Activated T-helper 17 cell treated with anti-CD3 and anti-CD28 coated beads, Interleukin-2, amount 50 U/mL, for 72 hours (primary cell): Measurements from ENCODE around the gene CTDSPL. TPM values are rescaled to one million over a fixed set of nuclear protein-coding genes. Genes with fewer than 3 reads are reported as not detected.
A peak's percentile ranks its signal among the peaks of the same experiment; 100 is the strongest.

ENCODE experiments used
- ATAC-seq: fragments of 150-1000 bp; cut with Tn5 transposase; replicated peaks from 2 replicates; pipeline ENCODE4 v1.10.0; 2021; ENCODE audit warnings: mild to moderate bottlenecking, moderate library complexity
- H3K27ac Mint-ChIP-seq: one replicate; pipeline ENCODE4 v1.8.0; 2022; ENCODE audit warnings: mixed read lengths
- H3K27me3 Mint-ChIP-seq: one replicate; pipeline ENCODE4 v1.8.0; 2022; ENCODE audit warnings: mixed read lengths
- H3K36me3 Mint-ChIP-seq: one replicate; pipeline ENCODE4 v1.8.0; 2022; ENCODE audit warnings: low read depth, mild to moderate bottlenecking, mixed read lengths
- H3K4me1 Mint-ChIP-seq: one replicate; pipeline ENCODE4 v1.8.0; 2022; ENCODE audit warnings: mixed read lengths
- H3K4me3 Mint-ChIP-seq: one replicate; pipeline ENCODE4 v1.8.0; 2022; ENCODE audit warnings: mild to moderate bottlenecking, mixed read lengths
- H3K9me3 Mint-ChIP-seq: one replicate; pipeline ENCODE4 v1.8.0; 2022; ENCODE audit warnings: mixed read lengths
- total RNA-seq, 2 donors: library from RNA; stranded (reverse); gene quantifications; one replicate each; pipeline ENCODE4 v1.2.3, GENCODE V29; 2022

The CTDSPL gene
- total RNA-seq, 2 donors from 2014 or later, result 1.5 to 2.3 TPM

DNA sequence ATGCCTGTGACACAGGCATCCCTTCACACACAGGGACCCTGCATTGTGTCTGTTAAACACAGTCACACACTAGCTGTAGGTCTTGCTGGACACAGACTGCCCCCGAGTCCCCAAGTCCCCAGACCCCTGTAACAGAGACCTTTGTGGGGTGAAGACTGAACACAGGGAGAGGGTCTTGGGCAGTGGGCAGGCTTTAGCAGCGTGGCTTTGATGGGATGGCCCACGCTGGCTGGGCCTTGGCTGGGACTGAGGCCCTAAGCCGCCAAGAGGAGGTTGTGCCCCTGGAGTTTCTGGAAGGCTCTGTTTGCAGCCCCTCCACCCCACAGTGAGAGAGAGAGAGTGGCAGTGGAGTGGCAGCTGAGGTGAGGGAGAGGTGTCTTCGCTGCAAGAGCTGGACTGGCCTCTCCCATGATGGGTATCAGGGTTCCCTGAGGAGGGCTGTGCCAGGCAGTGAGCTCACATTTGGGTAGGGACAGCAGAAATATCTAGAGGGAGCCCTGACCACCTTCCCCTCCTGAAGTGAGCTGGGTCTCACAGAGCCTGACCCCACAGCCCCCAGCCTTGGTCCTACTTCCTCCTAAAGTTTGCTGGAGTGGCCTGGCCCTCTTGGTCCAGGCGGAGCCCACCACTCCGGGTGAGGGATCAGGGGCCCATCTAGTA lies 128.3 kb downstream of the CTDSPL start:
- Mint-ChIP-seq H3K4me3 (no peak overlapping the region), H3K27ac (peak overlapping the region; percentile 31), H3K27me3 (no peaks in the 10 kb centered on the region), H3K9me3 (no peaks in the 10 kb centered on the region), H3K36me3 (no peaks in the 10 kb centered on the region), H3K4me1 (peaks cover 2% of the 10 kb centered on the region)
- no peak for ATAC-seq

DNA sequence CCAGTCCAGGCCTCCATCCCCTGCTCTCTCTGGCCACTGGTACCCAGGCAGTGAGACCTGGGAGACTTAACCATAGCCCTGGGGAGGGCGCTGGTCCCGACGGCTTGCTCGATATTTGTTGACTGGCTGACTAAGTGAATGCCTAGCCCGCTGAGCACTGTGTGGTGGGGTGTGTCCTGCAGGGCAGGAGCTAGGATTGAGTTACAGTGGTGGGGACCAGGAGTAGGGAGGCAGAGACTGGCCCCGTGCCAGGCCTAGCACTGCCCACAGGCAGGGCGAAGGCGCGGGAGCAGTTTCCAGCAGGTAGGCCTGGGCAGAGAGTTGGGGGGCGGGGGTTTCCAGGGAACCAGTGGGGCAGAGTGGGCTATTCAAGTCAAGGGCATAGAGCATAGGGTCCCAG lies 128.8 kb downstream of the CTDSPL start, which contains the start of gene VILL:
VILL (plus strand) TSS at position 260 of the 400 bp plus-strand sequence. CDS start 2,887 bp downstream, outside the sequence.
- no peaks in the 10 kb centered on the region for H3K9me3 Mint-ChIP-seq
- H3K27me3 Mint-ChIP-seq, result no peaks in the 10 kb centered on the region
- peaks cover 7% of the 10 kb centered on the region for H3K4me1 Mint-ChIP-seq
- H3K27ac Mint-ChIP-seq, result peak within 1 kb of the TSS; percentile 93
- H3K4me3 Mint-ChIP-seq, result no peak within 1 kb of the TSS
- no peak for ATAC-seq
- peaks cover under 1% of the 10 kb centered on the region for H3K36me3 Mint-ChIP-seq

DNA sequence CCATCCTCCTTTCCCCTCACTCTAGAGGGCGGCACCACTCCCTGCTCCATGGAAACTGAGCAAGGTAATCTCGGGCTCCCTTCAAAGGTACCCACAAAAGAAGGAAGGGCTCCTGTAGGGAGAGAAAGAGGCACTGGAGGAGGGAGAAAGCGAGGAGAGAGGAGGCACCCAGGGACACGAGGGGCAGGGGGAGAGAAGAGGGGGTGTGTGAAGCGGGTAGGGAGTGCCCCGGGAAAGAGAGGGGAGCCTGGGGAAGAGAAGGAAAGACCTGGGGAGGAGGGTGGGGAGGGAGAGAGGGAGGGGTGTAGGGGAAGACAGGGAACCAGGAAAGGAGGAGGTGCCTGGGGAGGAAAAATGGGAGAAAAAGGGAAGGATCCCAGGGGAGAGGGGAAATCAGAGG lies 129.4 kb downstream of the CTDSPL start:
- peaks cover 7% of the 10 kb centered on the region for H3K36me3 Mint-ChIP-seq
- H3K4me1 Mint-ChIP-seq, result peaks cover 11% of the 10 kb centered on the region
- H3K27me3 Mint-ChIP-seq, result no peaks in the 10 kb centered on the region
- H3K4me3 Mint-ChIP-seq, result no peak overlapping the region
- ATAC-seq, result no peak
- no peaks in the 10 kb centered on the region for H3K9me3 Mint-ChIP-seq
- peak overlapping the region; percentile 93 for H3K27ac Mint-ChIP-seq

DNA sequence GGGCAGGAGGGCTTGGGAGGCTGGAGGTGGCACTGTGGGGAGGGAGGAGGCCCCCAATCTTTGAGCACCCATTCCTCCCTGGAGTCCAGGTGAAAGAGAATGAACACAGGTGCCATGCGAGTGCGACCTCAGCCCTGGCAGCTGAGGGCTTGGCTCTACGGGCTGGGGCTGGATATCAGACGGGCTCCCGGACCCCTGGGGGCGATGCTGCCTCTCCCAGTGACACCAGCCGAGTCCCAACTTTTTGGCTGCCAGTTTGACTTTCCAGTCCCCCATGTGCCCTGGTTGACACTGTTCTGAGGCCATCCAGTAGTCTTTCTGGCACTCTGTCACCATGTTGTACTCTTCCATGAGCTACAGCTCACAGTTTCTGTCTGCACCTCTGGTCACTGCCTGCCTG lies 130.1 kb downstream of the CTDSPL start:
- Mint-ChIP-seq H3K4me3 (no peak overlapping the region), H3K27ac (peak overlapping the region; percentile 93), H3K27me3 (no peaks in the 10 kb centered on the region), H3K9me3 (no peaks in the 10 kb centered on the region), H3K4me1 (peaks cover 17% of the 10 kb centered on the region), H3K36me3 (peaks cover 14% of the 10 kb centered on the region)
- ATAC-seq, result no peak

DNA sequence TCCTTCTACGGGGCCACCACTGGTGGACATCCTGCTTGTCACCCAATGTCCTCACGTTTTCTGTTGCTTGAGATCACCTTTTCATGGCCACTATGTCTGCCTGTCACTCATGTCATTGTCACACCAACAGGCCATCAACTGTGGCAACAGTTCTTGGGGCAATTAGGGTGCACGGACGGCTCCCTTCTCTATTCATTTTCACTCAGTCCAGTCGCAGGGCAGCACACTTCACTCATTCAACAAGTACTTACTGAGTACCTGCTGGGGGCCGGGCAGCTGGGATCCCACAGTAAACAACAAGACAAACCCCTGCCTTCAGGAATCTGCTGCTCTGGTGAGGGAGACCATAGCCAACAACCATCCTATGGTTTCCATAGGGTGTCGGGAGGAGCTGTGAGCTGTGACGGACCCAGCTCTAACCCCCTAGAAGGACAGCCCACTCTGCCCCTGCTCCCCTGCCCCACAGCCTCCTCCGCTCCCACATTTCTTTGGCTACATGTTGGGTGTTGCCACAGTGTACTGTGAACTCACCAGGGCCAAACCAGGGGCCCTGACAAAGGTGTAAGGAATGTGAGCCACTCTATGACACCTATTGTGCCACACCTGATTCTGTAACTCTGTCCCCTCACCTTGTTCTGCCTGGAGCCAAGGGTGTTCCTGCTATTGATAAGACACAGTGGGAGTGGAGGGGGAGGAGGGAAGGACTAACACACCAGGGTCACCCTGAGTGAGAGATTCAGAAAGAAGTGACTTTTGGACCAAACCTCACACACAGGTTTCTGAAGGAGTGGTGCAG lies 130.8 kb downstream of the CTDSPL start:
- peaks cover 20% of the 10 kb centered on the region for H3K4me1 Mint-ChIP-seq
- H3K4me3 Mint-ChIP-seq, result peak overlapping the region; percentile 91
- peak overlapping the region; percentile 93 for H3K27ac Mint-ChIP-seq
- no peaks in the 10 kb centered on the region for H3K27me3 Mint-ChIP-seq
- peaks cover 17% of the 10 kb centered on the region for H3K36me3 Mint-ChIP-seq
- ATAC-seq, result no peak
- no peaks in the 10 kb centered on the region for H3K9me3 Mint-ChIP-seq

DNA sequence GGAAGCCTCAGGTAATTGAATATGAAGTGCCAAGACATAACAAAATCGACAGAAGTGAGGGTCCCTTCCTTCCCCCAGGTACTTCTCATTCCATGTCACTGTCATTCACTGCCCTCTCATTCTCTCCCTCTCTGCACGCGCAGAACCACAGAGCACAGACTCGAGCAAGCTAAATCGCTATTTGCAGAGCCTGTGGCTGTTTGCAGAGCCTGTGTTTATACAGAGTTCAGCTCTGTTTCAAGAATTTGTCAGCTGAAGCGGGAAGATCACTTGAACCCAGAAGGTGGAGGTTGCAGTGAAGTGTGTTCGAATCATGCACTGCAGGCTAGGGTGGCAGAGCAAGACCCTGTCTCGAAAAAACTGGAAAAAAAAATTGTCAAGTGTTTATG lies 131.4 kb downstream of the CTDSPL start:
- H3K36me3 Mint-ChIP-seq, result peaks cover 18% of the 10 kb centered on the region
- H3K4me3 Mint-ChIP-seq, result peak overlapping the region; percentile 91
- no peaks in the 10 kb centered on the region for H3K27me3 Mint-ChIP-seq
- peak overlapping the region; percentile 93 for H3K27ac Mint-ChIP-seq
- no peaks in the 10 kb centered on the region for H3K9me3 Mint-ChIP-seq
- ATAC-seq, result no peak
- peaks cover 20% of the 10 kb centered on the region for H3K4me1 Mint-ChIP-seq

DNA sequence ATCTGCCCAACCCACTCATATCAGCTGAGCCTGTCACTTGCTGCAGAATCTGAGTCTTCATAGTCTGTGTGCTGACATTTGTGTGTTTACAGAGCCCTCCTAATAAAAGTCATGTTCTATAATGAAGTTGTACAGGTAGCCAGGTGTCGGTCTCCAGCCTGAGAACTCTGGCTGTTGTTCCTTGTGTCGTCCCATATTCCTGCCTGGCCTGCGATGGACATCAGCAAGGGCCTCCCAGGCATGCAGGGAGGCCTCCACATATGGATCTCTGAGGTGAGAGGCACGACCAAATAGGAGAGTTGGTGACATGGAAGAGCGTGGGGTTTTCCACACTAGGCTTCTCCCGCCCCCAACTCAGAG lies 131.8 kb downstream of the CTDSPL start:
- Mint-ChIP-seq H3K4me1 (peaks cover 20% of the 10 kb centered on the region), H3K27me3 (no peaks in the 10 kb centered on the region), H3K27ac (peak overlapping the region; percentile 93), H3K4me3 (peak overlapping the region; percentile 91), H3K36me3 (peaks cover 22% of the 10 kb centered on the region), H3K9me3 (no peaks in the 10 kb centered on the region)
- ATAC-seq, result no peak

DNA sequence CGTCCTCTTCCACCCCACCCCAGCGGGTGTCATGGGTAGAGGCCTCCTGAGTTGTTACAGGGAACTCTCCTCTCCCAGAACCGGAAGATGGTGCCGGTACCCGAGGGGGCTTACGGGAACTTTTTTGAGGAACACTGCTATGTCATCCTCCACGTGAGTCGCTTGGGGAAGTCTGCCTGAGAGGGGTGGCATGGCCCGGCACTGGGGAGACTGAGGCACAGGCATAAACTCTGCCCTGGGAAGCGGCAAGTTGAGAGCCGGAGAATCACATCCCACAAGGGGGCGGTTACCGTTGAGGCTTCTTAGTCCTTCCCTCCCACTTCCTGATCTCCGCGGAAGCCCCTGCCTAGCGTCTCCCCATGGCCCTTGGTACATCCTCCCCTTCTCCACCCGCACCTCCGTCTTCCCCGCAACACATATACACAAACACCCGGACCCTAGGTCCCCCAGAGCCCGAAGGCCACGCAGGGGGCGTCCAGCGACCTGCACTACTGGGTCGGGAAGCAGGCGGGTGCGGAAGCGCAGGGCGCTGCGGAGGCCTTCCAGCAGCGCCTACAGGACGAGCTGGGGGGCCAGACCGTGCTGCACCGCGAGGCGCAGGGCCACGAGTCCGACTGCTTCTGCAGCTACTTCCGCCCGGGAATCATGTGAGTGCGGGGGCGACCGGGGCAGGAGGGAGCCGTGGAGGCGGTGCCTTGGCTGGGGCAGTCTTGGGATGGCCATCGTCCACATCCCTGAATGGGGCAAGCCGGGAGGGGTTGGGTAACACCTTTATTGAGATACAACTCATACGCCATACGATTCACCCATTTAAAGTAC lies 132.3 kb downstream of the CTDSPL start:
- Mint-ChIP-seq H3K27ac (peak overlapping the region; percentile 93), H3K36me3 (peaks cover 24% of the 10 kb centered on the region), H3K4me1 (peaks cover 20% of the 10 kb centered on the region), H3K4me3 (peak overlapping the region; percentile 91), H3K27me3 (no peaks in the 10 kb centered on the region), H3K9me3 (no peaks in the 10 kb centered on the region)
- peak; percentile 71 for ATAC-seq

DNA sequence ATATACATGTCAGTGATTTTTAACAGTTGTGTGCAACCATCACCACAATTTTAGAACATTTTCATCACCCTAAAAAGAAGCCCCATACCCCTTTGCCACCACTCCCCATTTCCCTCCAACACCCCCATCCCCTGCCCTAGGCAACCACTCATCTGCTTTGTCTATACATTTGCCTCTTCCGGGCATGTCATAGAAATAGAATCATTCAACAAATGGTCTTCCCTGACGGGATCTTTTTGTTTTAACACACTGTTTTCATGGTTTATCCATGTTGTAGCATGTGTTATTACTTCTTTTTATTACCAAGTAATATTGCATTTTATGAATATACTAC lies 132.9 kb downstream of the CTDSPL start:
- H3K4me1 Mint-ChIP-seq, result peaks cover 24% of the 10 kb centered on the region
- peak overlapping the region; percentile 91 for H3K4me3 Mint-ChIP-seq
- peak overlapping the region; percentile 93 for H3K27ac Mint-ChIP-seq
- no peaks in the 10 kb centered on the region for H3K27me3 Mint-ChIP-seq
- peaks cover 28% of the 10 kb centered on the region for H3K36me3 Mint-ChIP-seq
- H3K9me3 Mint-ChIP-seq, result no peaks in the 10 kb centered on the region
- peak; percentile 22 for ATAC-seq

DNA sequence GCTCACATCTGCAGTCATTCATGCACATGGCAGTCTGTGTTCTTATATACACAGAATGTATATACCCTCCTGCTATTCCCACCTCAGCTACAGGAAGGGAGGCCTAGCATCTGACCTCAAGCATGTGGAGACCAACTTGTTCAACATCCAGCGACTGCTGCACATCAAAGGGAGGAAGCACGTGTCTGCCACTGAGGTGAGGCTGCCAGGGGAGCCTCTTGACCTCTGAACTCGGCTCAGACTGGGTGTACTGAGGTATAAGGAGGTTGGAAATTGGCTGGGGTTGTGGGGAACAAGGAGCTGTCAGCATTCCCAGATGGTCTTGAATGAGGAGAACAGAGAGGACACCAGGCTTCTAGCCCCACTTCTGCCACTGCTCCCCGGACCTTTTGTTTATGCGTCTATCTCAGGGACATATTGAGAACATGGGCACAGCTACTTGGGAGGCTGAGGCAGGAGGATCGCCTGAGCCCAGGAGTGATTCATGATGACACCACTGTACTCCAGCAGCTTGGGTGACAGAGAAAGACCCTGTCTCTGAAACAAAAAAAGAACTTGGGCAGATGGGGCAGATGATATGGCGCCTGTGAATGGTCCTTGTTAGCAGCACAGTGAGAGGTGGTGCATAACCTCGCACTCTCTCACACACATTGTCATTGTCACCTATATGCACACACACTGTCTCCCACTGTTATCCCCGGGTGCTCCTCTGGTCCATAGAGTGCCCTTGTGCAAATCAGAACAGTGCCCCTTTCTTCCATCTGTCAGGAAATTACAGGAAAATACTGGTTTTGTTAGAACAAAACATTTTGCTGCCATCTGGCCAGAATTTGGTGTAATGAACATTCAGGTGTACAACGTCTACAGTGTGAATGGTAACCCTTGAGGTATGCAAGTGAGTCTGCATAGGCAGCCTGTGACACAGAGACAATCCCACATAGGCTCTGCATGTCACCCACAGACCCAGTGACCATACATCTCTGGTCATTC lies 134.3 kb downstream of the CTDSPL start:
- H3K27ac Mint-ChIP-seq, result peak overlapping the region; percentile 88
- H3K9me3 Mint-ChIP-seq, result no peaks in the 10 kb centered on the region
- no peak for ATAC-seq
- peaks cover 37% of the 10 kb centered on the region for H3K36me3 Mint-ChIP-seq
- H3K4me1 Mint-ChIP-seq, result peaks cover 26% of the 10 kb centered on the region
- H3K27me3 Mint-ChIP-seq, result no peaks in the 10 kb centered on the region
- peak overlapping the region; percentile 91 for H3K4me3 Mint-ChIP-seq

DNA sequence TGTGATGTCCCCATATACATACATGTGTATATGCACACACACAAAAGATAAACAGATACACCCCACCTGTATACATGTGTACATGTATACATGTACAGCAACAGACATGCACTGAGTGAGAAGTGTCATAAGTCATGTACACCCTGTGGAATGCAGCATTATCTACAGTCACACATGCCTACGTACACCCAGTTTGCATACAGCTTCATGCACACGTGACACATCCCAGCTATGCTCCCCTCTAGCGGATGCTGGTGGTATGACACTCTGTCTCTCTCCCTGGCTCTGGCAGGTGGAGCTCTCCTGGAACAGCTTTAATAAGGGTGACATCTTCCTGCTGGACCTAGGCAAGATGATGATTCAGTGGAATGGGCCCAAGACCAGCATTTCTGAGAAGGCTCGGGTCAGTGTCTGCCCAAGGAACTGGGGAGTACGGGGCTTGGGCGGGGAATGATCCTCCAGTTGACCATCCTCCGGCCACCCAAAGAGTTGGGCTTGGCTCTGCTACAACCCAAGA lies 135.2 kb downstream of the CTDSPL start:
- ATAC-seq, result peak; percentile 58
- H3K4me1 Mint-ChIP-seq, result peaks cover 26% of the 10 kb centered on the region
- peaks cover 38% of the 10 kb centered on the region for H3K36me3 Mint-ChIP-seq
- H3K9me3 Mint-ChIP-seq, result no peaks in the 10 kb centered on the region
- no peaks in the 10 kb centered on the region for H3K27me3 Mint-ChIP-seq
- peak overlapping the region; percentile 91 for H3K4me3 Mint-ChIP-seq
- peak overlapping the region; percentile 88 for H3K27ac Mint-ChIP-seq

DNA sequence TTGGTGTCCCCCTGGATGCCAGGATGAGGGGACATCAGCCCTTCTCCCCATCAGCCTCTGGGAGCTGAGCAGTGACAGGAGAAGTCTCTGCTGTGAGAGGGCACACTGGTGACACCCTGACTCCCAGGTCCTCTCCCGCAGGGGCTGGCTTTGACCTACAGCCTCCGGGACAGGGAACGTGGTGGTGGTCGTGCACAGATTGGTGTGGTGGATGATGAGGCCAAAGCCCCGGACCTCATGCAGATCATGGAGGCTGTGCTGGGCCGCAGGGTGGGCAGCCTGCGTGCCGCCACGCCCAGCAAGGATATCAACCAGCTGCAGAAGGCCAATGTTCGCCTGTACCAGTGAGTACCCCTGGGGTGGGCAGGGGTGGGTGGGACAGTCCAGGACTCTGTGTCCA lies 135.7 kb downstream of the CTDSPL start:
- Mint-ChIP-seq H3K4me1 (peaks cover 26% of the 10 kb centered on the region), H3K36me3 (peaks cover 43% of the 10 kb centered on the region), H3K27me3 (no peaks in the 10 kb centered on the region), H3K27ac (peak overlapping the region; percentile 88), H3K4me3 (peak overlapping the region; percentile 91), H3K9me3 (no peaks in the 10 kb centered on the region)
- no peak for ATAC-seq

DNA sequence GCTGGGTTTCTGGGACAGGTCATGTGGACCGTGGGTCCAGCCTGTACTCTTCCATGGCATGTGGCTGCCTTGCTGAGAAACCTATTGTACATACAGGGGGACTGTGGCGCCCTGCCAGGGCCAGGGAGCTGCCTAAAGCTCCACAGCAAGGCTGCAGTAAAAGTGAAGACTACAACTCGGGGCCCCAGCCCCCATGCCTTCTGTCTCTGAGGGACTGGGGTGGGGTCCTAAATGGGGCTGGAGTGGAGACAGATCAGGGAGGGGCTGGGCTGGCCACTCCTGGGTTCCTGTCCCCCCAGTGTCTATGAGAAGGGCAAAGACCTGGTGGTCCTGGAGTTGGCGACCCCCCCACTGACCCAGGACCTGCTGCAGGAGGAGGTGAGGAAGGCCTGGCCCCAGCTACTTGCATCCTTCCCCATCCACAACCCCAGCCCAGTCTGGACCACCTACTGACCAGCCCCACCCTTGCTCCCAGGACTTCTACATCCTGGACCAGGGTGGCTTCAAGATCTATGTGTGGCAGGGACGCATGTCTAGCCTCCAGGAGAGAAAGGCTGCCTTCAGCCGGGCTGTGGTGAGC lies 136.2 kb downstream of the CTDSPL start:
- H3K27me3 Mint-ChIP-seq, result no peaks in the 10 kb centered on the region
- peaks cover 27% of the 10 kb centered on the region for H3K4me1 Mint-ChIP-seq
- peak overlapping the region; percentile 87 for H3K4me3 Mint-ChIP-seq
- no peaks in the 10 kb centered on the region for H3K9me3 Mint-ChIP-seq
- no peak for ATAC-seq
- peaks cover 45% of the 10 kb centered on the region for H3K36me3 Mint-ChIP-seq
- peak overlapping the region; percentile 95 for H3K27ac Mint-ChIP-seq
